GM19397 (cell line): ENCODE measurements around the gene STPG4.

Source experiments
- ATAC-seq: cut with Tn5 transposase; IDR thresholded peaks from one replicate; pipeline ENCODE4 v1.9.1; 2021; ENCODE audit warnings: mild to moderate bottlenecking, moderate library complexity; ENCODE audit not compliant: unreplicated experiment

The STPG4 gene

DNA sequence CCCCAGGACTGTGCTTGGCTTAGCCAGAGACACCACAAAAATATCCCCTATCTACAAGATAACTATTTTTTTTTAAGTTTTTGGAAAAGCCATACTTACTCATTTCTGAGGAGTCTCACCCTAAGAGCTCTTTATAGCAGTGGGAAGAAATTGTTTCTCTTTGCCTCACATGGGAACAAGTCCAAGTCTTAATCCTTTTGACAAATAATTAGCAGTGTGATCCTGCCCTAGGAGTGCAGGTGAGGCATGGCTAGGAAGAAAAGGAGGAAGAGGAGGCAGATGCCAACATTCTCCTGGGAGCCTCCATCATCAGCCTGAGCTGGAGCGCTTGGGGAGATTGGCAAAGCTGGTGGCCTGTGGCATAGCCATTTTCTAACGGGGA is 115.6 kb downstream of the STPG4 start:
- no peak for ATAC-seq

DNA sequence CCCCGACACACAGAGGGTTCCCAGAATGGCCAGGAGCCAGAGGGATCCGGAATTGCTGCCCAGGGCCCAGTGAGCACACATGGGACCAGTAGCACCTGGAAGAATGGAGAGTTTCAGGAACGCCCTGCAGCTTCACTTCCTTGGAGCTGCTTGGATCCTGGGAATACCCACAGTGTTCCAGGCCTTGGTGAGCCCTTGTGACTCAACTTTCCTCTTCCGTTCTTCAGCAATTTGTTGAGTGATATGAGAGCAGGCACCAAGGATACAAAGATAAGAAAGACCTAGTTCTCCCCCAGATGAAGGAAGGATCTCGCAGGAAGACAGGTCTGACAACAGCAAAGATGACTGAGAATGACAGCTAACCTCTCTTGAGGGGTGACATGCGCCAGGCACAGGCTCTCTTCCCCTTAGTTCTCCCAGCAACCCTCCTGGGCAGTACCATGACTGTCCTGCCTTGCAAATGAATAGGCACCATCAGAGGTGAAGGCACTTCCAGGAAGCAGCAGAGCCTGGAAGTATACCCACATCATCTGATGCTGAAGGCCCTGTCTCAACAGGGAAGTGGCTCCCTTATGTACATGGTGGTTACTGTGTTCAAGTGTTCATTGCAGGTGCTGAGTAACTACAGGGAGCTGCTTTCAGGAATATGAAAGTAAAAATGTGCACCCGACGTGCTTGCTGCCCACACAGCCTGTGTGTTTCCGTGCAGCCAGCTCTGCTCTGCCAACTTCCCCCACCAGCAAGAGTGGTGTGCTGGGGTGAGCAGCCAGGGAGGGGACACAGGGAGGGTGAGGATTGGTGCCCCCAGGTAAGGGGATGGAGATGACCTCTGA is 116.2 kb downstream of the STPG4 start:
- ATAC-seq = no peak

DNA sequence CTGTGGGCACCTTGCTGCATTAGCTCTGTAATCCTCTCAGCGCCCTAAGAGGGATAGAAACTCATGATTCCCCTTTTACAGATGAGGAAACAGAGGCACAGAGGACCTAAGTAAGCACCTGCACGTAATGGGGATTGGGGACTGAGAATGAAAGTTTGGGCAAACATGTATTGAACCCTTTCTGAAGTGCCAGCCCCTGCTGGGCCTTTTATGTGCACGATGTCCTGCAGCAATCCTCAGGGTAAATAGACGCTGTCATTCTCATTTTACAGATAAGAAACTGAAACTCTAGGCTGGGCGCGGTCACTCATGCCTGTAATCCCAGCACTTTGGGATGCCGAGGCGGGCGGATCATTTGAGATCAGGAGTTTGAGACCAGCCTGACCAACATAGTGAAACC is 117.4 kb downstream of the STPG4 start:
- ATAC-seq = no peak
